Fibroblast of lung (primary cell): ENCODE measurements around the gene ADAP1.

Experiments used
- CTCF ChIP-seq, 2 donors: IDR thresholded peaks in 1 of 2; conservative IDR thresholded peaks in 1 of 2; 1 replicate in 1 of 2; 2 replicates in 1 of 2; pipeline ENCODE4 v1.5.1; 2011 to 2012; ENCODE audit warnings: low read length in 2 of 2, control low read depth in 1 of 2, inconsistent platforms in 1 of 2, low read depth in 1 of 2, mild to moderate bottlenecking in 1 of 2
- EZH2 ChIP-seq: IDR thresholded peaks from 2 replicates; pipeline ENCODE4 v1.5.1; 2012; ENCODE audit warnings: low read length, control low read depth, mild to moderate bottlenecking; ENCODE audit errors: missing control alignments

DNA sequence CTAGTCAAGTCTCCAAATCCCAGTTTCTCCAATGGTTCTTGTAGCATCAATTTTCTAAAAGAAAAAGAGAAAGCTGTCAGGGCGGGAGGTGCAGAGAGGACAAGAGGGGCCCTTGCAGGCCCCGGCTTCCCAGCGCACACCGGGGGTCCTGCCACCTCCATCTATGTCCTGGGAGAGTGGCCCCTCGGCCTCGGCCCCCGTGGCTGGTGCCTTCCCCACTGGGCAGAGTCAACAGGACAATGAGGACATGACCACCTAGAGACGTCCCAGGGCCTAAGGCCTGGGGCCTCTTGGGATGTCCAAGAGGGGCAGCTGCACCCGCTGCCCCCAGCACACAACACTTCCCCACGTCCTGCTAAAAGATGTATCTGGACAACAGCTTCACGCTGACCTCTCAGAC is 14.9 kb upstream of the ADAP1 start:
- TF ChIP-seq CTCF (conservative IDR thresholded peaks at IDR 0.05 in 1 of 2, IDR thresholded peaks at IDR 0.05 in 1 of 2; ENCODE audit: low read depth in 1 of 2, low read length in 2 of 2): no peak
- TF ChIP-seq EZH2: no peak
